Measurements from ENCODE around the gene PVALB. TPM values are rescaled to one million over a fixed set of nuclear protein-coding genes. Genes with fewer than 3 reads are reported as not detected.

PVALB gene
- total and polyA plus RNA-seq, 2 donors (not counting 1 experiment from before 2014, with no cell fraction given): not detected

DNA sequence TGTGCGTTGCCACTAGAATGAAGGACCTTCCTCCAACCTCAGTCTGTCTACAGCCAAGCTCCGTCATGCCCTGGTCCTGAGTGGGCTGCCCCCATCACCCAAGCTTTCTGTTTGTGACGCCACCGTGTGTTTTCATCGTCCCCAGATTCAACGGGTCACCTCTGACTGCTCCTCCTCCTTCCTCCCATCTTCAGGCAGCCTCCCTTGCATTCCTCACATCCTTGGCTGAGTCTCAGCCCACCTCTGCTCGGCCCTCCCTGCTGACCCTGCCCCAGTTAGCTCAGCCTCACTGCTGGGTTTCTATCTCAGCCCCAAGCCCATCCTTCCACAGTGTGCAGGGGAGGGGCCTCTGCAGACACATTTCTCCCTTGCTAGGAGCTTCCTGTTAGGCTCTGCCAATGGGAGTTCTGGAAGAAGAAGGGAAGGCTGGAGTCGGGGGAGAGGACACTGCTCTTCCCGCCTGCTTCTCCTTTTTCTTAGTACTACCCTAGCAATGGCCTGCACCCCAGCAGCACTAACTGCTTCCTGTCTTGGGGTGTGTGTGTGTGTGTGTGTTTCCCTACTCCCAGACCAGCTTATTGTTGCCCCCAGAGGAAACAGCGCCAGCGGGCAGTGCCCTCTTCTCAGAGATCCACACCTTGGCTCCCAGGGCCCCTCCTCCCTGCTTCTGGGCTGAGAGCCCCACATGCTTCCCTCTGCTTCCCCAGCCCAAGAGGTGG is 46.2 kb downstream of the PVALB start:
- Histone ChIP-seq H3K27me3 (replicated peaks in 1 of 4; ENCODE audit: control extremely low read depth in 1 of 4, control insufficient read depth in 3 of 4, insufficient read depth in 4 of 4, low read length in 3 of 4) (no peaks in the 10 kb centered on the region), H3K9ac (ENCODE audit: low read length) (no peak overlapping the region), H4K20me1 (ENCODE audit: control insufficient read depth, insufficient read depth, low read length, poor library complexity, severe bottlenecking) (no peaks in the 10 kb centered on the region), H3K4me3 (ENCODE audit: control extremely low read depth in 1 of 5, extremely low read depth in 1 of 5, insufficient read depth in 1 of 5, low read depth in 2 of 5, low read length in 4 of 5) (no peak overlapping the region), H3K27ac (ENCODE audit: low read length in 2 of 2) (no peak overlapping the region), H3K4me1 (ENCODE audit: control insufficient read depth in 2 of 2, insufficient read depth in 2 of 2, low read length in 2 of 2) (peaks cover 7 to 8% of the 10 kb centered on the region in 2 donors), H2AFZ (ENCODE audit: insufficient read depth, low read depth, low read length, poor library complexity, severe bottlenecking) (no peak overlapping the region), H3K9me3 (ENCODE audit: control extremely low read depth in 1 of 3, control insufficient read depth in 2 of 3, insufficient read depth in 1 of 3, low read length in 2 of 3) (no peaks in the 10 kb centered on the region), H3K4me2 (replicated peaks; ENCODE audit: low read depth, low read length, poor library complexity, severe bottlenecking) (no peak overlapping the region), H3K79me2 (ENCODE audit: control insufficient read depth, insufficient read depth, low read length) (peaks cover 13% of the 10 kb centered on the region), H3K36me3 (replicated peaks in 1 of 2; ENCODE audit: control extremely low read depth in 1 of 2, control insufficient read depth in 1 of 2, extremely low read depth in 1 of 2, insufficient read depth in 2 of 2, low read length in 1 of 2) (peaks cover 0 to 9% of the 10 kb centered on the region in 2 experiments)
- ATAC-seq (ENCODE audit: low read depth) (no peak), DNase-seq (no peak)
- WGBS (ENCODE audit: insufficient coverage): 56% methylated on average over 9 of the region's 11 CpGs
- Mint-ChIP-seq H3K4me1 (peaks cover 7% of the 10 kb centered on the region), H3K4me3 (no peak overlapping the region), H3K9me3 (ENCODE audit: insufficient read depth) (no peaks in the 10 kb centered on the region), H3K27me3 (no peaks in the 10 kb centered on the region), H3K27ac (no peak overlapping the region)
- ChIA-PET POLR2A (no interaction called here), CTCF (interaction anchor here (1.2 kb wide), 1 partner anchor 15 kb away, joined by 3 read pairs; no protein-coding TSS in a partner anchor)
- intact Hi-C loops (cut with micrococcal nuclease): loop anchor here (10.0 kb wide), 1 partner anchor 714 kb away; the partner anchor contains the start of gene MFNG
- TF ChIP-seq, protein P1, sequence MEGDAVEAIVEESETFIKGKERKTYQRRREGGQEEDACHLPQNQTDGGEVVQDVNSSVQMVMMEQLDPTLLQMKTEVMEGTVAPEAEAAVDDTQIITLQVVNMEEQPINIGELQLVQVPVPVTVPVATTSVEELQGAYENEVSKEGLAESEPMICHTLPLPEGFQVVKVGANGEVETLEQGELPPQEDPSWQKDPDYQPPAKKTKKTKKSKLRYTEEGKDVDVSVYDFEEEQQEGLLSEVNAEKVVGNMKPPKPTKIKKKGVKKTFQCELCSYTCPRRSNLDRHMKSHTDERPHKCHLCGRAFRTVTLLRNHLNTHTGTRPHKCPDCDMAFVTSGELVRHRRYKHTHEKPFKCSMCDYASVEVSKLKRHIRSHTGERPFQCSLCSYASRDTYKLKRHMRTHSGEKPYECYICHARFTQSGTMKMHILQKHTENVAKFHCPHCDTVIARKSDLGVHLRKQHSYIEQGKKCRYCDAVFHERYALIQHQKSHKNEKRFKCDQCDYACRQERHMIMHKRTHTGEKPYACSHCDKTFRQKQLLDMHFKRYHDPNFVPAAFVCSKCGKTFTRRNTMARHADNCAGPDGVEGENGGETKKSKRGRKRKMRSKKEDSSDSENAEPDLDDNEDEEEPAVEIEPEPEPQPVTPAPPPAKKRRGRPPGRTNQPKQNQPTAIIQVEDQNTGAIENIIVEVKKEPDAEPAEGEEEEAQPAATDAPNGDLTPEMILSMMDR (IDR thresholded peaks at IDR 0.05): no peak
- no peak for TF ChIP-seq EZH2 (IDR thresholded peaks at IDR 0.05; ENCODE audit: borderline replicate concordance, insufficient read depth, low read depth, low read length, poor library complexity, severe bottlenecking)
